GM18870 (cell line): ENCODE data around the gene ZBED5.
"Not testable (repeated sequence)": the region's sequence is repeated elsewhere in the genome, so short reads cannot be mapped to it uniquely, and the experiment has no call there.

Experiments
- ATAC-seq: cut with Tn5 transposase; IDR thresholded peaks from one replicate; pipeline ENCODE4 v1.9.1; 2021; ENCODE audit warnings: moderate library complexity; ENCODE audit not compliant: unreplicated experiment

The ZBED5 gene

GRCh38 chr11:10857709-10858438 lies at the start of gene ZBED5:
Gene ZBED5, minus strand, starts transcription at chr11:10858053. Its CDS starts 3,108 bp downstream, at chr11:10854945.
- peak; percentile 89 for ATAC-seq

GRCh38 chr11:10906521-10906920 lies 48.7 kb upstream of the ZBED5 start:
- no peak for ATAC-seq

GRCh38 chr11:10902301-10903063 lies 44.6 kb upstream of the ZBED5 start:
- ATAC-seq, result no peak

- ATAC-seq, result no peak
Observed at GRCh38 chr11:10900681-10901415, 43.0 kb upstream of the ZBED5 start.

- ATAC-seq, result no peak
Observed at GRCh38 chr11:10899121-10899830, 41.4 kb upstream of the ZBED5 start.

GRCh38 chr11:10898763-10899025 lies 40.8 kb upstream of the ZBED5 start:
- ATAC-seq, result no peak

GRCh38 chr11:10898003-10898762 lies 40.3 kb upstream of the ZBED5 start:
- no peak for ATAC-seq

- ATAC-seq, result no peak
Observed at GRCh38 chr11:10897150-10897549, 39.3 kb upstream of the ZBED5 start.

GRCh38 chr11:10896493-10896892 lies 38.6 kb upstream of the ZBED5 start:
- ATAC-seq, result no peak

- no peak for ATAC-seq
Observed at GRCh38 chr11:10895285-10895684, 37.4 kb upstream of the ZBED5 start.

GRCh38 chr11:10894666-10895065 lies 36.8 kb upstream of the ZBED5 start:
- no peak for ATAC-seq

GRCh38 chr11:10893714-10894151 lies 35.9 kb upstream of the ZBED5 start:
- ATAC-seq, result no peak

- ATAC-seq, result no peak
Observed at GRCh38 chr11:10892250-10892649, 34.4 kb upstream of the ZBED5 start.

- no peak for ATAC-seq
Observed at GRCh38 chr11:10891151-10891720, 33.4 kb upstream of the ZBED5 start.

- ATAC-seq, result not testable (repeated sequence)
Observed at GRCh38 chr11:10890083-10890482, 32.2 kb upstream of the ZBED5 start.

GRCh38 chr11:10887307-10887706 lies 29.5 kb upstream of the ZBED5 start:
- no peak for ATAC-seq

GRCh38 chr11:10886652-10887250 lies 28.9 kb upstream of the ZBED5 start:
- ATAC-seq, result no peak

- no peak for ATAC-seq
Observed at GRCh38 chr11:10885703-10886363, 28.0 kb upstream of the ZBED5 start.

- not testable (repeated sequence) for ATAC-seq
Observed at GRCh38 chr11:10884292-10884691, 26.4 kb upstream of the ZBED5 start.
